ENCODE results near the gene ANKDD1B.

GRCh38 chr5:75603821-75604220 is 7.4 kb upstream of the ANKDD1B start:
- TF ChIP-seq, protein P1, sequence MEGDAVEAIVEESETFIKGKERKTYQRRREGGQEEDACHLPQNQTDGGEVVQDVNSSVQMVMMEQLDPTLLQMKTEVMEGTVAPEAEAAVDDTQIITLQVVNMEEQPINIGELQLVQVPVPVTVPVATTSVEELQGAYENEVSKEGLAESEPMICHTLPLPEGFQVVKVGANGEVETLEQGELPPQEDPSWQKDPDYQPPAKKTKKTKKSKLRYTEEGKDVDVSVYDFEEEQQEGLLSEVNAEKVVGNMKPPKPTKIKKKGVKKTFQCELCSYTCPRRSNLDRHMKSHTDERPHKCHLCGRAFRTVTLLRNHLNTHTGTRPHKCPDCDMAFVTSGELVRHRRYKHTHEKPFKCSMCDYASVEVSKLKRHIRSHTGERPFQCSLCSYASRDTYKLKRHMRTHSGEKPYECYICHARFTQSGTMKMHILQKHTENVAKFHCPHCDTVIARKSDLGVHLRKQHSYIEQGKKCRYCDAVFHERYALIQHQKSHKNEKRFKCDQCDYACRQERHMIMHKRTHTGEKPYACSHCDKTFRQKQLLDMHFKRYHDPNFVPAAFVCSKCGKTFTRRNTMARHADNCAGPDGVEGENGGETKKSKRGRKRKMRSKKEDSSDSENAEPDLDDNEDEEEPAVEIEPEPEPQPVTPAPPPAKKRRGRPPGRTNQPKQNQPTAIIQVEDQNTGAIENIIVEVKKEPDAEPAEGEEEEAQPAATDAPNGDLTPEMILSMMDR (IDR thresholded peaks at IDR 0.05) = no peak
- TF ChIP-seq POLR2A (IDR thresholded peaks at IDR 0.05) = no peak
- no peak for TF ChIP-seq POLR2AphosphoS5 (IDR thresholded peaks at IDR 0.05; ENCODE audit: insufficient read depth in 1 of 2, low read depth in 1 of 2)

Measured in vagina (tissue), 2 donors.